SK-N-SH (cell line): ENCODE data around the gene DNAJC25.

Experiments used
- CHD2 ChIP-seq: fragments of 150-350 bp; IDR thresholded peaks from 2 replicates; pipeline ENCODE4 v1.6.1; 2018; ENCODE audit warnings: low read length; ENCODE audit not compliant: partially characterized antibody
- CTCF ChIP-seq: fragments of 200-600 bp; sonication (generic); IDR thresholded peaks from 2 replicates; pipeline ENCODE4 v1.6.1; 2017; ENCODE audit warnings: antibody characterized with exemption, mild to moderate bottlenecking, moderate library complexity
- ELF1 ChIP-seq: IDR thresholded peaks from 2 replicates; pipeline ENCODE4 v1.4.0; 2012
- FOXM1 ChIP-seq: IDR thresholded peaks from 2 replicates; pipeline ENCODE4 v1.4.0; 2012; ENCODE audit warnings: low read depth, mild to moderate bottlenecking
- GABPA ChIP-seq: IDR thresholded peaks from 2 replicates; pipeline ENCODE4 v1.4.0; 2012; ENCODE audit warnings: low read depth, mild to moderate bottlenecking
- SIN3A ChIP-seq: IDR thresholded peaks from 2 replicates; pipeline ENCODE4 v1.6.1; 2012; ENCODE audit warnings: low read depth, mild to moderate bottlenecking, low read length, moderate library complexity, borderline replicate concordance
- SMC3 ChIP-seq: IDR thresholded peaks from 2 replicates; pipeline ENCODE4 v1.6.1; 2012; ENCODE audit warnings: low read depth, low read length, improper control_type of control experiment
- TCF12 ChIP-seq: IDR thresholded peaks from 2 replicates; pipeline ENCODE4 v1.4.0; 2012
- USF2 ChIP-seq: fragments of 150-350 bp; IDR thresholded peaks from 2 replicates; pipeline ENCODE4 v1.6.1; 2017; ENCODE audit warnings: antibody characterized with exemption, low read length, low read depth, borderline replicate concordance
- YY1 ChIP-seq: IDR thresholded peaks from 2 replicates; pipeline ENCODE4 v1.4.0; 2012; ENCODE audit warnings: low read depth, mild to moderate bottlenecking

- TF ChIP-seq CHD2 = no peak
- TF ChIP-seq CTCF = no peak
- TF ChIP-seq SIN3A = no peak
- no peak for TF ChIP-seq GABPA
- no peak for TF ChIP-seq FOXM1
- TF ChIP-seq YY1 = no peak
- no peak for TF ChIP-seq SMC3
- no peak for TF ChIP-seq USF2
- no peak for TF ChIP-seq TCF12
- TF ChIP-seq ELF1 = no peak
These were observed 15.3 kb downstream of the DNAJC25 start for GRCh38 chr9:111646417-111646816.
